Glutamatergic neuron (in vitro differentiated cells): ENCODE data around the gene SPATS2L. TPM values are rescaled to one million over a fixed set of nuclear protein-coding genes. Genes with fewer than 3 reads are reported as not detected.

Experiments used
- DNase-seq: peaks from one replicate; pipeline ENCODE4 v3.0.0; 2022
- H3K27ac Mint-ChIP-seq: one replicate; pipeline ENCODE4 v1.8.0; 2020; ENCODE audit warnings: mild to moderate bottlenecking, mixed read lengths, inconsistent platforms; ENCODE audit not compliant: unreplicated experiment
- H3K27me3 Mint-ChIP-seq: one replicate; pipeline ENCODE4 v1.8.0; 2020; ENCODE audit warnings: mild to moderate bottlenecking, moderate library complexity, mixed read lengths, inconsistent platforms; ENCODE audit not compliant: unreplicated experiment
- H3K36me3 Mint-ChIP-seq: one replicate; pipeline ENCODE4 v1.8.0; 2020; ENCODE audit warnings: mild to moderate bottlenecking, mixed read lengths, inconsistent platforms; ENCODE audit not compliant: unreplicated experiment
- H3K4me1 Mint-ChIP-seq: one replicate; pipeline ENCODE4 v1.8.0; 2020; ENCODE audit warnings: mild to moderate bottlenecking, low read depth, mixed read lengths, inconsistent platforms; ENCODE audit not compliant: unreplicated experiment
- H3K4me3 Mint-ChIP-seq: one replicate; pipeline ENCODE4 v1.8.0; 2020; ENCODE audit warnings: mild to moderate bottlenecking, mixed read lengths, inconsistent platforms; ENCODE audit not compliant: unreplicated experiment
- H3K9me3 Mint-ChIP-seq: one replicate; pipeline ENCODE4 v1.8.0; 2020; ENCODE audit warnings: mild to moderate bottlenecking, moderate library complexity, mixed read lengths, inconsistent platforms; ENCODE audit not compliant: unreplicated experiment
- CTCF ChIP-seq: fragments of 200-600 bp; sonication (generic); IDR thresholded peaks from one replicate; pipeline ENCODE4 v1.5.0; 2021; ENCODE audit not compliant: partially characterized antibody, unreplicated experiment
- total RNA-seq: library from RNA; stranded (reverse); fragmentation: NEBNext Ultra II Directional; extraction: Animal tissue kit (Norgen Biotek cat#: 25700); gene quantifications from one replicate; pipeline ENCODE4 v1.2.1, GENCODE V29; 2021; ENCODE audit not compliant: unreplicated experiment

SPATS2L gene
- total RNA-seq, 1 donor from 2014 or later: 45.5 TPM

GRCh38 chr2:200357845-200358244 lies 51.4 kb downstream of the SPATS2L start:
- no peak for TF ChIP-seq CTCF
- DNase-seq: no peak
- no peaks in the 10 kb centered on the region for H3K9me3 Mint-ChIP-seq
- peaks cover 25% of the 10 kb centered on the region for H3K4me1 Mint-ChIP-seq
- H3K27me3 Mint-ChIP-seq: peaks cover 5% of the 10 kb centered on the region
- H3K36me3 Mint-ChIP-seq: no peaks in the 10 kb centered on the region
- H3K4me3 Mint-ChIP-seq: no peak overlapping the region
- H3K27ac Mint-ChIP-seq: no peak overlapping the region

- Mint-ChIP-seq H3K9me3 (no peaks in the 10 kb centered on the region), H3K27me3 (peaks cover 5% of the 10 kb centered on the region), H3K4me1 (peaks cover 32% of the 10 kb centered on the region), H3K27ac (no peak overlapping the region), H3K4me3 (no peak overlapping the region), H3K36me3 (no peaks in the 10 kb centered on the region)
- no peak for DNase-seq
- TF ChIP-seq CTCF: no peak
These were observed 53.1 kb downstream of the SPATS2L start for GRCh38 chr2:200359552-200359951.

GRCh38 chr2:200360364-200360763 lies 53.9 kb downstream of the SPATS2L start:
- TF ChIP-seq CTCF: no peak
- Mint-ChIP-seq H3K4me3 (no peak overlapping the region), H3K36me3 (no peaks in the 10 kb centered on the region), H3K4me1 (peaks cover 28% of the 10 kb centered on the region), H3K27me3 (peaks cover 5% of the 10 kb centered on the region), H3K9me3 (no peaks in the 10 kb centered on the region), H3K27ac (no peak overlapping the region)
- DNase-seq: no peak

GRCh38 chr2:200362202-200362917 lies 55.9 kb downstream of the SPATS2L start:
- no peak for DNase-seq
- H3K27ac Mint-ChIP-seq: no peak overlapping the region
- no peaks in the 10 kb centered on the region for H3K36me3 Mint-ChIP-seq
- no peaks in the 10 kb centered on the region for H3K9me3 Mint-ChIP-seq
- no peak for TF ChIP-seq CTCF
- no peak overlapping the region for H3K4me3 Mint-ChIP-seq
- H3K4me1 Mint-ChIP-seq: peaks cover 19% of the 10 kb centered on the region
- peaks cover 5% of the 10 kb centered on the region for H3K27me3 Mint-ChIP-seq

- H3K27ac Mint-ChIP-seq: no peak overlapping the region
- peaks cover 5% of the 10 kb centered on the region for H3K27me3 Mint-ChIP-seq
- DNase-seq: no peak
- no peaks in the 10 kb centered on the region for H3K9me3 Mint-ChIP-seq
- no peak overlapping the region for H3K4me3 Mint-ChIP-seq
- no peaks in the 10 kb centered on the region for H3K36me3 Mint-ChIP-seq
- no peak for TF ChIP-seq CTCF
- H3K4me1 Mint-ChIP-seq: peaks cover 22% of the 10 kb centered on the region
These were observed 56.8 kb downstream of the SPATS2L start for GRCh38 chr2:200363279-200363678.
